ENCODE data around the gene CDC6.

CDC6 gene

GRCh38 chr17:40328386-40328766, 40.7 kb downstream of the CDC6 start:
- in situ Hi-C loops (cut with HindIII; ENCODE audit: low pct_ligation_motif_present, low pct_unique_long_range_greater_than_20kb, low sequenced_read_pairs): no loop called here
- no peak for DNase-seq

GRCh38 chr17:40329839-40330794, 42.4 kb downstream of the CDC6 start:
- in situ Hi-C loops (cut with HindIII; ENCODE audit: low pct_ligation_motif_present, low pct_unique_long_range_greater_than_20kb, low sequenced_read_pairs): no loop called here
- no peak for DNase-seq

GRCh38 chr17:40330850-40331470, 43.3 kb downstream of the CDC6 start:
- no peak for DNase-seq
- in situ Hi-C loops (cut with HindIII; ENCODE audit: low pct_ligation_motif_present, low pct_unique_long_range_greater_than_20kb, low sequenced_read_pairs): no loop called here

DNA sequence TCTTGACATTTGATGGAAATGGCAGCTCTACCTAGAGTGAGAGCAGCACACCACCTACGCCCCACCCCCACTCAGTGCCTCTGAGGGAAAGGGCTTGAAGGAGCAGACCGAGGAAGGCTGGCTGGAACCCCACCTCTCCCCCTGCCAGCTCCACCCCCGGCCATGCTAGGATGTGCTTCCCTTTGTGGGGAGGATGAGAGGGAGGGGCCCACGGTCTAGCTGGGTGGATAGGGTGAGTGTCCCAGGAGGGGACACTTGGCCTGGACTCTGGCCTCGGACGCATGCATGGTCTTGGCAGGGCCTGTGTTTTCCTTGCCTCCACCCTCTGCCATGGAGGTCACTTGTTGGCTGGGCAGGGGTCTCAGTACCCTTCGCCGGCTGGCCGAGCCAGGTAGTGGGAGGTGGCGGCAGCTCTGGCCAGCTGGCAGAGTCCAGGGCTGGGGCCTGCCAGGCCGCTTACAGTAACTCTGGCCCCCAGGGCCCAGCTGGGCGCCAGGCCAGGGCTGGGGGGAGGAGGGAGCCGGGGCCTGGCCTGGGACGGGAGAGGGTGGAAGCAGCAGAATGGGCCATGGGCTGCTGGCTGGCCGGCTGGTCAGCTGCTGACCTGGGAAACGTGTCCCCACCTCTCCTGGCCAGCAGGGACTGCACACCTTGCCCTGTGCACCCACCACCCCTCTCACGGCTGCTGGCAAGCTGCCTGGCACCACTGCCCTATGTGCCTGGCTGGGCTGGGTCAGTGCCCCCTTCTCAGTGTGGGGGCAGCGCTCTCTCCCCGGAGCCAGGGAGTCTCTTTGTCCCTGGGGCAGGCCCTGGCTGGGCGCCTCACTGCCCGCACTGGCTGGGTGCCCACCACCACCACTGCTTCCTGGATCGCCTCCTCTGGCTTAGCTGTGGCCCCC, 44.3 kb downstream of the CDC6 start:
- peak; percentile 60 for DNase-seq
- in situ Hi-C loops (cut with HindIII; ENCODE audit: low pct_ligation_motif_present, low pct_unique_long_range_greater_than_20kb, low sequenced_read_pairs): no loop called here

DNA sequence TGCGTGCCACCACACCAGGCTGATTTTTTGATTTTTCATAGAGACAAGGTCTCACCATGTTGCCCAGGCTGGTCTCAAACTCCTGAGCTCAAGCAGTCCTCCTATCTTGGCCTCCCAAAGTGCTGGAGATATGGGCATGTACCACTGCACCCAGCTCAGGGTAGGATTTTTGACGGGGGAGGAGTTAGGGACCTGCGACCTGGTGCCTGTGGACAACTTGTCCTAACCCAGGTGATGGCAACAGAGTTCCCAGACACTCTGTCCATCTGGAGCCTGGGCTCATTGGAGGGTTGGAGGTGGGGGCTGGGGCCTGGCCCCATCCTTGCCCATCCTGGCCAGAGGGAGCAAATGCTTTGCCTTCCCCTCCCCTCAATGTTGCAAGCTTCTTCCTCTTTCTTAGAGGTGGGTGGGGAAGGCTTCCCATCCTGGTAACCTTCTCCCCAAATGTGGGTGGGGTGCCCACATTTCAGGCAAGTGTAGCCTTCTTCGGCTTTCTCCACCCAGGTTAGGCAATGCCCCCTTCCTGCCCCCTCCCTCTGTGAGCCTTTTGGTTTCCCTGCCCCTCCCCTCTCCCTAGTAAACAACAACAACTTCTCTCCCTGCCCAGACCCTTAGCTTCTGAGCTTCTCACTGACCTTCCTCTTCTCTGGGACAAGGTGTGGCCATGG, 46.2 kb downstream of the CDC6 start:
- in situ Hi-C loops (cut with HindIII; ENCODE audit: low pct_ligation_motif_present, low pct_unique_long_range_greater_than_20kb, low sequenced_read_pairs): no loop called here
- no peak for DNase-seq

GRCh38 chr17:40335620-40336019, 47.9 kb downstream of the CDC6 start:
- in situ Hi-C loops (cut with HindIII; ENCODE audit: low pct_ligation_motif_present, low pct_unique_long_range_greater_than_20kb, low sequenced_read_pairs): no loop called here
- DNase-seq: no peak

GRCh38 chr17:40337351-40337750, 49.7 kb downstream of the CDC6 start:
- DNase-seq: no peak
- in situ Hi-C loops (cut with HindIII; ENCODE audit: low pct_ligation_motif_present, low pct_unique_long_range_greater_than_20kb, low sequenced_read_pairs): no loop called here

DNA sequence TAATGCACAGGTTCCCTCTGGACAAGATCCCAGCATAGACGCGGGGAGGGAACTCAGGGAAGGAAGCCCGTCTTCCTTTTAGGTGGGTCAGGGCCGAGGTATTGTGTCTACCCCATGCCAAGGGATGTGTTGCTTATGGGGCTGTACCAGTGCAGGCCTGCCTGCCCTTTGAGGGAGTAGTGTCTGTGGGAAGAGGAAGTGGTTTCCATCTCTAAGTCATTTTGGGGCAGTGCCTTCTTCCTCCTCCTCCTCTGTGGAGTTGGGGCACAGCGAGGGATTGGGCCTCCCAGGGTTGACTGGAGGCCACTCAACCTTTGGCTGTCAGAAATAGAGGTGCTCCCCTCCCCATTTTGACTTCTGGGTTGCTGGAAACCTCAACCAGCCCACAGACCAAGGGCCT, 50.4 kb downstream of the CDC6 start:
- in situ Hi-C loops (cut with HindIII; ENCODE audit: low pct_ligation_motif_present, low pct_unique_long_range_greater_than_20kb, low sequenced_read_pairs): no loop called here
- no peak for DNase-seq

DNA sequence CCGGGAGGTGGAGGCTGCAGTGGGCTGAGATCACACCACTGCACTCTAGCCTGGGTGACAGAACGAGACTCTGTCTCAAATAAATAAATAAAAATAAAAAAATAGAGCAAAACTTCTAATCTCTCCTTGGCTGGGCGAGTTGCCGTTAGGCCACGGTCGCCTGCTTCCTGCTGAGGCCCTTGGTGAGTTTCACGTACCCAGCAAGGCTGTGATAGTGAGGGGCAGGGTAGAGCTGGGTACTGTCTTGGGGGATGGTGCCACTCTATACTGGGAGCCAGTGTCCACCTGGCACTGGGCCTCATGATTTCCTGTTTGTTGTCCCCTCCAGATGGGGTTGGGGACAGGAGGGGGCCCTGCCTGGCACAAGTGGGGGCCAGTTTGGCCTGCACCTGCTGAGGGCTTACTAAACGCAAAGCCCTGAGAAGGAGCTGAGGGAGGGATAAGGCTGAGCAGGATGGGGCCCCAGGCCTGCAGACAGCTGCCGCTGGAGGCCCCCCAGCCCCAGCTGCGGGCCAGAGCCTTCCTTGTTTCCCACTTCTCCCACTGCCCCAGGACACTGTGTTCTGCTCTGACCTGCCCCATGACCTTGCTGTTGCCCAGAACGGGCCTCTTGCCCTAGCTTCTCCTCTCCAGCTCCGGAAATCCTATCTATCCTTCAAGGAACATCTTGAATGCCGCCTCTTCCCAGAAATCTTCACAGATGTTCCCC, 51.4 kb downstream of the CDC6 start:
- in situ Hi-C loops (cut with HindIII; ENCODE audit: low pct_ligation_motif_present, low pct_unique_long_range_greater_than_20kb, low sequenced_read_pairs): no loop called here

DNA sequence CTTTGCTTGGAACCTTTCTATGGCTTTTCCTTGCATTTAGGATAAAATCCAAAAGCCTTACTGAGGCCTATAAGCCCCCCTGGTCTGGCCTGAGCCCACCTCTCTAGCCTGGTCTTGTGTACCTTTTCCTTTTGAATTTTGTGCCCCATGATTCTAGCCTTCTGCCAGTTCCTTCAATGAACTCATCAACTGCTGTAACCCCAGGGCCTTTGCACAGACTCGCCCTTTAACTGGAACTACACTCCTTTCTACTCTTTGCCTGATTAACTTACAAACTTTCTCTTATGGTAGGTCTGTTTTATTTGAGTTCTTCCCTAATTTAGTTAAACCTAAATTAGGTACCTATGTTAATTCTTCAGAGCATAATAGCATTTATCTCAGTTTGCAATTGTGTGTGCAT, 52.6 kb downstream of the CDC6 start:
- DNase-seq: no peak
- in situ Hi-C loops (cut with HindIII; ENCODE audit: low pct_ligation_motif_present, low pct_unique_long_range_greater_than_20kb, low sequenced_read_pairs): no loop called here

More for the DNA sequence above, 51.4 kb downstream of the CDC6 start:
- DNase-seq: no peak

DNA sequence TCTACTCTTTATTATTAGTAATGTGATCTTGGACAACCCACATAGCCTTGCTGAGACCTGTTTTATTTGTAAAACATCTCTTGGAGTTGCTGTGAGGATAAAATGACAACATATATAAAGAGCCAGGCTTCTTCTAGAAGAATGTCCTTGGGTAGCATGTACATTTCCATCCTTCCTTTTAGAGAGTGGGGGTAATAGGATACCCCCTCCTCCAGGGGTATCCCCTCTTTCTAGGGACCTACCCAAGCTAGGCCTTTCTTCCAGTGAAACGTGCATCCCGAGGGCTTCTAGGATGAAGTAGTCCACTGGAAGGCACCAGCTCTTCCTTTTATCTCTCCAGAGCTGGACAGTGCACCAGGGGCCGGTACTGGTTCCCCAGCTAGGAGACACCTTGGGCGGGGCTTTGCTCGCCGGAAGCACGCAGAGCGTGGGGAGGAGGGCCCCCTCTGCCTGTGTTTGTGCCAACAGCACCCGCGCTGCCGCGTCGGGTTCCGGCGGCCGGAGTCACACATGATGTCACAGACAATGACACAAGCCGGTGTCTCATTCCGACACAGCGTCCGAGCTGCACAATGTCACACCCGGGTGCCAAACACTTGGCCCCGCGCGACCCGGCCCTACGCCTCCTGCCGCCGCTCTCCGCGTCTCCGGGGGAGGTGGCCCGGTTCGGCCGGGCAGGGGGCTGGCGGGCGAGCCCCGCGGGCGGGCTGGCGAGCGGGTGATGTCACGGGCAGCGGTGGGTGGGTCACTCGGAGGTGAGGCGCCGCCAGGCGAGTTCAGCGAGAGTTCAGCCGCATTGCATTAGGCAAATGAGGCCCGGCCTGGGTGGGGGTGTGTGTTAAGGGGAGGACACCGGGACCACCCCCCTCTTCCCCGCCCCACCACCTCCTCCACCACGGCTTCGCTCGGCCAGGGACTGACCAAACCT, 53.5 kb downstream of the CDC6 start:
- peak; percentile 83 for DNase-seq
- in situ Hi-C loops (cut with HindIII; ENCODE audit: low pct_ligation_motif_present, low pct_unique_long_range_greater_than_20kb, low sequenced_read_pairs): no loop called here

- in situ Hi-C loops (cut with HindIII; ENCODE audit: low pct_ligation_motif_present, low pct_unique_long_range_greater_than_20kb, low sequenced_read_pairs): no loop called here
- peak; percentile 80 for DNase-seq
These were observed 54.3 kb downstream of the CDC6 start for GRCh38 chr17:40341808-40342503.

DNA sequence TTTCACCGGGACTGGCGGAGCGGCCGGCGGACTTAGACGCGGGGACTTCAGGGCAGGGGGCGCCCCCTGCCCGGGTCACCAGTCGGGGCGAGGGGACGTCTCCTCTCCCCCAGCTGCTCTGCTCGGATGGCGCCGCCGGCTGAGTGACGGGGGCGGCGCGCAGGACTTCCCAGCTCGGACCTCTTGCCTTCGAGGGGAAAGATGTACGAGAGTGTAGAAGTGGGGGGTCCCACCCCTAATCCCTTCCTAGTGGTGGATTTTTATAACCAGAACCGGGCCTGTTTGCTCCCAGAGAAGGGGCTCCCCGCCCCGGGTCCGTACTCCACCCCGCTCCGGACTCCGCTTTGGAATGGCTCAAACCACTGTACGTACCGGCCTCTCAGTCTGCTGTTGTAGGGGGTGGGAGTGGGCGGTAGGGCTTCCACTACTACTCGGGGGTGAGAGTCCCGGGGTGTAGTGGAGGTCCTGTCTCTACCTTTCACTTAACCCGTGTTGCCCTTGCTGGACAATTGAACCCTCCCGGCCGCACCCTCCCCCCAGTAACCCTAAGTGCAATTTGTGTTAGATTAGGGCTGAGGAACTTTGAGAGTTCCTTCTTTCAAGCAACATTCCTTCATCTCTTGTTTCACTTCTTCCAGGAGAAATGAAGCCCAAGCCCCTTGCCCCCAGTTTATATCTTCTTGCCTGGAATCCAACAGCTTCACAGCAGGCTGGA, 55.0 kb downstream of the CDC6 start:
- in situ Hi-C loops (cut with HindIII; ENCODE audit: low pct_ligation_motif_present, low pct_unique_long_range_greater_than_20kb, low sequenced_read_pairs): no loop called here
- no peak for DNase-seq

DNA sequence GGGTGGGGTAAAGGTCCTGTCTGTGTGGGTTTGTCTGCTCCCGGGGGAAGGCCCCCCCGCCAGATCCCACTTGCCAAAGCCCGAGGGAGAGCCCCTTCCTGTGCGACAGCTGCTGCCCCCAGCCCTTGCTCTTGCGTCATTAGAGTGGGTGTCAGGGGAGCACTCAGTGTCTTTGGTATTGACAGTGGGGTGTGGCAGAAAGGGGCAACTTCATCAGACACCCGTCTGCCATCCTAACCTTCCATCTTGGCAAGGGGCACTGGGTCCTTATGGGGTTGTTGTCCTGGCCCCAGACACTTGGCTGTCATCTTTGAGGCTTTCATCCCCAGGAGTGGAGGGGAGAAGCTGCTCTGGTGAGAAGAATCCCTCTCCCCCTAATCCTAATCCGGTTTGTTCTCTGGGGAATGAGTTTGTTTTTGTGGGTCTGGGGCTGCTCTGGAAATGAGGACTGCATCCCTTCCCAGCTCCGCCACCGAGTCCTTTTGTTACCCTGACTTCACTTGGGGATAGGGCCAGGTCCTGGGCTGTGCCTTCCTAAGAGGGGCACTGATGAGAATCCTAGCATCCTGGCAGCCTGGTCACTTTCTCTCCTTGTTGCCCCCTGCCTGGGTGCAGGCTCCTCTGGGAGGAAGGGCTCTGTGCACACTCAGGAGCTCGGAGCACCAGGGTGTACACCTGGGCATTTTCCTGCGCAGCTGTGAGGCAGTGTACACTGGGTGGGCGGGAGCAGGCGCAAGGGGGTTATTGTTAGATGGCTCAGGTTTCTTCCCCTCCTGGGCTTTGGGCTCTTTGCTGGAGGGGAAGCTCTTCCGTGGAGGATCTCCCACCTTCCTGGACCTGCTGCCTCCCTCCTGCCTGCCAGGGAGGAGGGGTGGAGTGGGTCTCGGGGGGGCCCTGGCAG, 55.8 kb downstream of the CDC6 start:
- no peak for DNase-seq
- in situ Hi-C loops (cut with HindIII; ENCODE audit: low pct_ligation_motif_present, low pct_unique_long_range_greater_than_20kb, low sequenced_read_pairs): no loop called here
